Naive thymus-derived CD4-positive, alpha-beta T cell (primary cell): ENCODE measurements around the gene LRCH1. TPM values are rescaled to one million over a fixed set of nuclear protein-coding genes. Genes with fewer than 3 reads are reported as not detected.

Experiments
- ATAC-seq: fragments of 150-1000 bp; cut with Tn5 transposase; 2 replicates; pipeline ENCODE4 v1.10.0; 2021; ENCODE audit warnings: mild to moderate bottlenecking, moderate library complexity
- CTCF ChIA-PET: fragments of 350-600 bp; sonication (Branson Sonifier 250); formaldehyde crosslinking; loops from one replicate; lab custom pipeline; 2021; ENCODE audit warnings: antibody characterized with exemption; lab: Charles Lee
- POLR2A ChIA-PET: fragments of 350-600 bp; sonication (Branson Sonifier 250); formaldehyde crosslinking; loops from one replicate; lab custom pipeline; 2021; ENCODE audit warnings: antibody characterized with exemption, inconsistent platforms; lab: Charles Lee
- DNase-seq, 9 donors: peaks; one replicate each; pipeline versions ENCODE4 v3.0.0 to v3.0.0-alpha.2; 2020 to 2022; ENCODE audit warnings: mixed read lengths in 1 of 9
- H3K27ac ChIP-seq: one replicate; pipeline ENCODE4 v1.7.0; 2013; ENCODE audit warnings: mild to moderate bottlenecking, low read depth, low read length, moderate library complexity
- H3K27me3 ChIP-seq, 2 donors: one replicate each; pipeline ENCODE4 v1.7.0; 2013; ENCODE audit warnings: low read length in 2 of 2, mild to moderate bottlenecking in 2 of 2, moderate library complexity in 2 of 2; ENCODE audit not compliant: control insufficient read depth in 2 of 2, insufficient read depth in 2 of 2
- H3K36me3 ChIP-seq, 3 experiments: 1 replicate in 2 of 3; 2 replicates in 1 of 3; pipeline ENCODE4 v1.7.0; 2013; ENCODE audit warnings: low read length in 3 of 3, mild to moderate bottlenecking in 3 of 3, moderate library complexity in 1 of 3; ENCODE audit not compliant: insufficient read depth in 3 of 3, control insufficient read depth in 2 of 3
- H3K4me1 ChIP-seq, 2 donors: one replicate each; pipeline ENCODE4 v1.7.0; 2013; ENCODE audit warnings: low read length in 2 of 2, mild to moderate bottlenecking in 2 of 2, moderate library complexity in 1 of 2; ENCODE audit not compliant: control insufficient read depth in 2 of 2, insufficient read depth in 2 of 2
- H3K4me3 ChIP-seq: 2 replicates; pipeline ENCODE4 v1.7.0; 2013; ENCODE audit warnings: mild to moderate bottlenecking, low read length
- H3K9me3 ChIP-seq, 3 experiments: 1 replicate in 2 of 3; 2 replicates in 1 of 3; pipeline ENCODE4 v1.7.0; 2013; ENCODE audit warnings: low read length in 3 of 3; ENCODE audit not compliant: control insufficient read depth in 2 of 3
- H3K27ac Mint-ChIP-seq, 9 donors: one replicate each; pipeline ENCODE4 v1.8.0; 2020 to 2022; ENCODE audit warnings: mixed read lengths in 9 of 9, mild to moderate bottlenecking in 8 of 9, moderate library complexity in 5 of 9, inconsistent platforms in 2 of 9
- H3K27me3 Mint-ChIP-seq, 5 donors: one replicate each; pipeline ENCODE4 v1.8.0; 2021 to 2022; ENCODE audit warnings: mixed read lengths in 5 of 5, mild to moderate bottlenecking in 1 of 5
- H3K36me3 Mint-ChIP-seq, 5 donors: one replicate each; pipeline ENCODE4 v1.8.0; 2020 to 2022; ENCODE audit warnings: mixed read lengths in 5 of 5, mild to moderate bottlenecking in 3 of 5, inconsistent platforms in 1 of 5
- H3K4me1 Mint-ChIP-seq, 7 donors: one replicate each; pipeline ENCODE4 v1.8.0; 2020 to 2022; ENCODE audit warnings: mixed read lengths in 7 of 7, mild to moderate bottlenecking in 3 of 7, inconsistent platforms in 1 of 7
- H3K4me3 Mint-ChIP-seq, 10 donors: one replicate each; pipeline ENCODE4 v1.8.0; 2020 to 2022; ENCODE audit warnings: mild to moderate bottlenecking in 10 of 10, mixed read lengths in 10 of 10, moderate library complexity in 6 of 10, inconsistent platforms in 2 of 10
- H3K9me3 Mint-ChIP-seq, 11 donors: one replicate each; pipeline ENCODE4 v1.8.0; 2020 to 2022; ENCODE audit warnings: mixed read lengths in 11 of 11, mild to moderate bottlenecking in 4 of 11, inconsistent platforms in 1 of 11, moderate library complexity in 1 of 11
- intact Hi-C, 2 donors: fragments of 100-400 bp; cut with micrococcal nuclease; formaldehyde crosslinking; loops; one replicate each; pipeline ENCODE4 v1.15.1; 2023
- polyA plus RNA-seq, 2 donors: library from polyadenylated mRNA; unstranded; fragments of 300-500 nt; fragmentation: Illumina TruSeq; gene quantifications; one replicate each; pipeline ENCODE4 v1.2.3, GENCODE V29; 2021
- total RNA-seq, 6 experiments: library from RNA in 5 of 6; stranded (reverse) in 5 of 6; gene quantifications; 1 replicate in 5 of 6; 2 replicates in 1 of 6; pipeline ENCODE4 v1.2.3 and lab custom pipeline; 2021 to 2026

LRCH1 gene, protein sequence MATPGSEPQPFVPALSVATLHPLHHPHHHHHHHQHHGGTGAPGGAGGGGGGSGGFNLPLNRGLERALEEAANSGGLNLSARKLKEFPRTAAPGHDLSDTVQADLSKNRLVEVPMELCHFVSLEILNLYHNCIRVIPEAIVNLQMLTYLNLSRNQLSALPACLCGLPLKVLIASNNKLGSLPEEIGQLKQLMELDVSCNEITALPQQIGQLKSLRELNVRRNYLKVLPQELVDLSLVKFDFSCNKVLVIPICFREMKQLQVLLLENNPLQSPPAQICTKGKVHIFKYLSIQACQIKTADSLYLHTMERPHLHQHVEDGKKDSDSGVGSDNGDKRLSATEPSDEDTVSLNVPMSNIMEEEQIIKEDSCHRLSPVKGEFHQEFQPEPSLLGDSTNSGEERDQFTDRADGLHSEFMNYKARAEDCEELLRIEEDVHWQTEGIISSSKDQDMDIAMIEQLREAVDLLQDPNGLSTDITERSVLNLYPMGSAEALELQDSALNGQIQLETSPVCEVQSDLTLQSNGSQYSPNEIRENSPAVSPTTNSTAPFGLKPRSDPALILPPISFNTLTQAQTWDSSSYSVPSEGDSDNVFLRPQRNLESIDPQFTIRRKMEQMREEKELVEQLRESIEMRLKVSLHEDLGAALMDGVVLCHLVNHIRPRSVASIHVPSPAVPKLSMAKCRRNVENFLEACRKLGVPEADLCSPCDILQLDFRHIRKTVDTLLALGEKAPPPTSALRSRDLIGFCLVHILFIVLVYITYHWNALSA
- total RNA-seq, result 10 to 100 TPM; 13.8 to 24.2 (median 15.5) TPM
- polyA plus RNA-seq, result 1 to 10 TPM; 4.1 to 6.4 TPM
- 28.1 reads per million, percentile 58 among the genes with 10 or more reads in this experiment for total RNA-seq (lab: John Stamatoyannopoulos, UW)

DNA sequence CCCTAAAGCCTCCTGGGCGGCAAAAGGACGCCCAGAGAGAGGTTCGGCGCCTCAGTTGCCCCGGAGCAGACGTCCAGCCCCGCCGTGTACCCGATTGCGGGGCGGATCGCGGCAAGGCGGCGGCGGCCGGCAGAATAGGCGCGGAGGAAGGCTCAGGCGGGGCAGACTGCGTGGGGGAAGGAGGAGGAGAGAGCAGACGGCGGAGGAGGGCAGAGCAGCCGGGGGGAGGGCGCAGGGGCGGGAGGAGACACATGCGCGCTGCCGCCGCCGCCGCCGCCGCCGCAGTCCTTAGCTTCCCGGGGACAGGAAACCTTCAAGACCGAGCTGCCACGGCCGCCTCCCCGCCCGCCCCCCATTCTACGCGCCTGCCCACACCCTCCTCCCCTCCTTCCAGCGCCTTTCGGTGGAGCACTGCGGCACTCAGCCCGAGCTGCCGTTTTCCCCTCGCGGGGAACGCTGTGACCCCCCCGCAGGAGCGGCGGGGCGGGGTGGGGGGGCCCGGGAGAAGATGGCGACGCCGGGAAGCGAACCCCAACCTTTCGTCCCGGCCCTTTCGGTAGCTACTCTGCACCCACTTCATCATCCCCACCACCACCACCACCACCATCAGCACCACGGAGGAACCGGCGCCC, at the start of gene LRCH1:
TSS of gene LRCH1 (plus strand) at position 282 of the 632 bp plus-strand sequence. CDS start at position 509, 227 bp downstream.
- Histone ChIP-seq H3K4me1 (peaks cover 26 to 29% of the 10 kb centered on the region in 2 donors), H3K27me3 (no peaks in the 10 kb centered on the region), H3K27ac (peak within 1 kb of the TSS; percentile 82), H3K4me3 (peak within 1 kb of the TSS; percentile 90), H3K9me3 (no peaks in the 10 kb centered on the region), H3K36me3 (peaks cover 0 to 7% (median 0%) of the 10 kb centered on the region in 3 experiments)
- Mint-ChIP-seq H3K36me3 (peaks cover 0 to 5% (median 0%) of the 10 kb centered on the region in 5 donors), H3K9me3 (no peaks in the 10 kb centered on the region), H3K4me3 (peak within 1 kb of the TSS; percentile 92 to 99 (median 95)), H3K27me3 (peaks cover 0 to 14% (median 6%) of the 10 kb centered on the region in 5 donors), H3K4me1 (peaks cover 29 to 52% (median 46%) of the 10 kb centered on the region in 7 donors), H3K27ac (peak within 1 kb of the TSS; percentile 83 to 96 (median 89))
- ChIA-PET CTCF (interaction anchor here (0.5 to 4.5 kb wide), 7 partner anchors 25 to 198 kb away, joined by 3 to 53 read pairs (median 5); no protein-coding TSS in a partner anchor), POLR2A (interaction anchor here (1.0 to 1.6 kb wide), 2 partner anchors 10 to 25 kb away, joined by 3 to 6 read pairs; no protein-coding TSS in a partner anchor)
- intact Hi-C loops, result loop anchor here (1.0 to 10.0 kb wide), 13 partner anchors 40 to 1979 kb away; partner anchors contain the start of genes ZC3H13 (in 2 of the 2), GPALPP1 (in 1 of the 2), LCP1 (in 1 of the 2) and NUDT15 (in 1 of the 2)
- ATAC-seq, result peak; percentile 90
- peak; percentile 59 to 85 (median 78) for DNase-seq

DNA sequence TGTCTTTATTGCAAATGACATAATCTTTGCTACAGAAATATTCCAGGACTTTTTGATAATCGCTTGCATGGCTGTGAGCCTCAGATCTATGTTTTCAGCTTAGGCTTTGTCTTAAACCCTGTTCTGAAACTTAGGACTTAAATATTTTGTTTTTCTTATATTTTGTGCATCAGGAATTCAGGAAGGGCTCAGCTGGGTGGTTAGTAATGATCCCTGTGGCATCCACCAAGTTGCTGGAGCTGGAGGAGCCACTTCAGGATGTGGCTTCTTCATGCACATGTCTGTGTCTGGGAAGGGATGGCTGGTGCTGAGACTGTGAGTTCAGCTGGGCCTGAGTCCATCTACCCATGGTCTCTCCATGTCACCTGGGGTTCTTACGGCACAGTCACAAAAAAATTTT, 48.9 kb upstream of the LRCH1 start:
- Histone ChIP-seq H3K36me3 (no peaks in the 10 kb centered on the region), H3K27ac (no peak overlapping the region), H3K27me3 (no peaks in the 10 kb centered on the region), H3K4me3 (no peak overlapping the region), H3K9me3 (no peaks in the 10 kb centered on the region), H3K4me1 (no peaks in the 10 kb centered on the region)
- CTCF ChIA-PET, result no interaction called here
- no peak overlapping the region for H3K27ac Mint-ChIP-seq
- H3K4me3 Mint-ChIP-seq, result no peak overlapping the region
- peaks cover 0 to 22% (median 5%) of the 10 kb centered on the region in 5 donors for H3K27me3 Mint-ChIP-seq
- H3K36me3 Mint-ChIP-seq, result no peaks in the 10 kb centered on the region
- POLR2A ChIA-PET, result no interaction called here
- no peaks in the 10 kb centered on the region for H3K4me1 Mint-ChIP-seq
- DNase-seq, result no peak
- ATAC-seq, result no peak
- H3K9me3 Mint-ChIP-seq, result peaks cover 0 to 2% (median 0%) of the 10 kb centered on the region in 11 donors
- intact Hi-C loops, result no loop called here

DNA sequence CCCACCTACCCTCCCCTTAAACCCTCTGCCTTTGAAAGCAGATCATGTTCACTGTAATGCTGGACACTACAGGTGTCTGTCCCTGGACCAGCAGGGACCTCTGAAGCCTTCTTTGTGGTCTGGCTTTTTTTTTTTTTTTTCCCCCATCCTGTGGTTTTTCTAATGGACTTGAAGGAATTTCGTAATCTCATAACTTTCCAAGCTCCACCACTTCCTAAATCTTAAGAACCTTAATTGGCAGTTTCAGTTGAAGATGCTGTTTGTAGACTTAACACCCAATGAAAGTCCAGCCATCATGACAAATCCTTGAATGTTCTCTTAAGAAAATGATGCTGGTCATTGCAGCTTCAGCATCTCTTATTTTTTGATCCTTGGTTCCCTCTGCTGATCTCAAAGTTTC, 45.0 kb upstream of the LRCH1 start:
- intact Hi-C loops, result no loop called here
- Histone ChIP-seq H3K9me3 (no peaks in the 10 kb centered on the region), H3K4me1 (no peaks in the 10 kb centered on the region), H3K36me3 (no peaks in the 10 kb centered on the region), H3K4me3 (no peak overlapping the region), H3K27me3 (no peaks in the 10 kb centered on the region), H3K27ac (no peak overlapping the region)
- no peaks in the 10 kb centered on the region for H3K4me1 Mint-ChIP-seq
- H3K27me3 Mint-ChIP-seq, result peaks cover 0 to 24% (median 7%) of the 10 kb centered on the region in 5 donors
- ChIA-PET POLR2A (no interaction called here), CTCF (interaction anchor here (0.7 kb wide), 1 partner anchor 35 kb away, joined by 3 read pairs; no protein-coding TSS in a partner anchor)
- peaks cover 0 to 4% (median 0%) of the 10 kb centered on the region in 11 donors for H3K9me3 Mint-ChIP-seq
- no peak overlapping the region for H3K27ac Mint-ChIP-seq
- no peak overlapping the region for H3K4me3 Mint-ChIP-seq
- H3K36me3 Mint-ChIP-seq, result no peaks in the 10 kb centered on the region
- ATAC-seq (no peak), DNase-seq (no peak)

DNA sequence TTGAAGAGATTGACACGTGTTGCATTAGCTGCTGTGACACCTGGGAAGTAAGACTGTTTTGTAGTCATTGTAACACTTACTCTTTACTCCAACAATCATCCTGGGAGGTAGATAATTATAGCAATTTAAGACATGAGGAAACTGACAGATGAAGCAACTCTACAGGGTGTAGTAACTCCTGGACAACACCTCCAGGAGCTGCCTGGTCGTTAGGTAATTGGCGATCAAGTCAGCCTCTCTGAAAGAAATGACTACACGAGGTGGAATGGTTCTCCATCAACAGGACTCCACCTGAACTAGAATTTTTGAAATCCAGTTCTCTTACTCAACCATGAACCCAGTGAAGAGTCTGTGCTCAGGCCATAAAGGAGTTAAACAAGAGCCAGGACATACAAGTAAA, 43.0 kb upstream of the LRCH1 start:
- ChIA-PET POLR2A (no interaction called here), CTCF (no interaction called here)
- Histone ChIP-seq H3K9me3 (no peaks in the 10 kb centered on the region), H3K27me3 (no peaks in the 10 kb centered on the region), H3K4me3 (no peak overlapping the region), H3K4me1 (no peaks in the 10 kb centered on the region), H3K27ac (no peak overlapping the region), H3K36me3 (no peaks in the 10 kb centered on the region)
- ATAC-seq, result no peak
- H3K36me3 Mint-ChIP-seq, result no peaks in the 10 kb centered on the region
- H3K27ac Mint-ChIP-seq, result no peak overlapping the region
- H3K4me1 Mint-ChIP-seq, result no peaks in the 10 kb centered on the region
- no peak overlapping the region for H3K4me3 Mint-ChIP-seq
- H3K9me3 Mint-ChIP-seq, result peaks cover 0 to 4% (median 0%) of the 10 kb centered on the region in 11 donors
- intact Hi-C loops, result no loop called here
- DNase-seq, result no peak
- peaks cover 7 to 26% (median 14%) of the 10 kb centered on the region in 5 donors for H3K27me3 Mint-ChIP-seq

DNA sequence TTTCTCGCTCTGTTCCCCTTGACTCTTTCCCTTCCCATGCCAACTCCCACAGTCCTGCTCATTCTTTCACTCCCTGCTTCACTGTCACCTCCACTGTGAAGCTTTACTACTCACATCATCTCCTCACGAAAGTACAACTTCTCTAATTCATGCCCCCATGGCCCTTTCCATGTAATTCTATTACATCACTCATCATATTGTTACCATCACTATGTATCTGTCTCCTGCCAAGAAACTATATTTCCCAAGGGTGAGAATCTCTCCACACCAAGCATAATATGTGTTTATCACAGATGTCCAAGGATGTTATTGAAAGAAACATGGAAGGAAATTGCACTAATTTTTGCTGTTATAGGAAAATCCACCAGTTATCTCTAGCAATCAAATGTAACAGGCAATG, 37.2 kb upstream of the LRCH1 start:
- POLR2A ChIA-PET, result no interaction called here
- peaks cover 0 to 2% (median 0%) of the 10 kb centered on the region in 7 donors for H3K4me1 Mint-ChIP-seq
- Histone ChIP-seq H3K9me3 (no peaks in the 10 kb centered on the region), H3K36me3 (no peaks in the 10 kb centered on the region), H3K27ac (no peak overlapping the region), H3K4me3 (no peak overlapping the region), H3K27me3 (no peaks in the 10 kb centered on the region), H3K4me1 (no peaks in the 10 kb centered on the region)
- ATAC-seq, result no peak
- CTCF ChIA-PET, result no interaction called here
- H3K27me3 Mint-ChIP-seq, result peaks cover 6 to 39% (median 15%) of the 10 kb centered on the region in 5 donors
- no peak overlapping the region for H3K27ac Mint-ChIP-seq
- intact Hi-C loops, result no loop called here
- H3K9me3 Mint-ChIP-seq, result peaks cover 0 to 6% (median 2%) of the 10 kb centered on the region in 11 donors
- H3K36me3 Mint-ChIP-seq, result peaks cover 0 to 4% (median 0%) of the 10 kb centered on the region in 5 donors
- H3K4me3 Mint-ChIP-seq, result no peak overlapping the region
- DNase-seq, result no peak
